GM12891 (cell line): ENCODE measurements around the gene DHX38.

Experiments
- DNase-seq: peaks from one replicate; pipeline ENCODE4 v3.0.0; 2011; ENCODE audit warnings: low spot score; ENCODE audit not compliant: insufficient read length
- FAIRE-seq: peaks from 2 replicates; lab custom pipeline; 2011; peaks lifted over from hg19 to GRCh38; lab: Jason Lieb, UNC
- PAX5 ChIP-seq: IDR thresholded peaks from 2 replicates; pipeline ENCODE4 v1.6.1; 2011; ENCODE audit warnings: low read length, moderate library complexity, mild to moderate bottlenecking; ENCODE audit not compliant: insufficient read depth, severe bottlenecking
- POLR2A ChIP-seq: IDR thresholded peaks from 2 replicates; pipeline ENCODE4 v1.6.1; 2011; ENCODE audit warnings: low read depth, low read length, control low read depth
- POLR2AphosphoS5 ChIP-seq: IDR thresholded peaks from 2 replicates; pipeline ENCODE4 v1.6.1; 2011; ENCODE audit warnings: low read depth, low read length, control low read depth
- POU2F2 ChIP-seq: IDR thresholded peaks from 2 replicates; pipeline ENCODE4 v1.6.1; 2011; ENCODE audit warnings: low read depth, mild to moderate bottlenecking, control low read depth, low read length, moderate library complexity
- SPI1 ChIP-seq: IDR thresholded peaks from 2 replicates; pipeline ENCODE4 v1.6.1; 2011; ENCODE audit warnings: low read depth, low read length, control low read depth
- TAF1 ChIP-seq: IDR thresholded peaks from 2 replicates; pipeline ENCODE4 v1.6.1; 2011; ENCODE audit warnings: low read depth, low read length, control low read depth

Gene DHX38

GRCh38 chr16:72159801-72160200 lies 66.2 kb downstream of the DHX38 start:
- DNase-seq (no peak), FAIRE-seq (no peak)
- TF ChIP-seq POLR2A (no peak), PAX5 (no peak), SPI1 (no peak), POLR2AphosphoS5 (no peak), POU2F2 (no peak), TAF1 (no peak)

- no peak for DNase-seq
- no peak for TF ChIP-seq TAF1
- no peak for TF ChIP-seq SPI1
- no peak for TF ChIP-seq POLR2AphosphoS5
- no peak for TF ChIP-seq POU2F2
- no peak for TF ChIP-seq PAX5
- TF ChIP-seq POLR2A = no peak
- no peak for FAIRE-seq
Observed at GRCh38 chr16:72162105-72162692, 68.6 kb downstream of the DHX38 start.
